H1 (cell line): ENCODE results near the gene BAAT. TPM values are rescaled to one million over a fixed set of nuclear protein-coding genes. Genes with fewer than 3 reads are reported as not detected.

Experiments used
- CTCF ChIA-PET: fragments of 300-600 bp; sonication (Branson Sonifier 250); formaldehyde crosslinking; loops from one replicate; lab custom pipeline; 2021; ENCODE audit not compliant: partially characterized antibody; lab: Charles Lee
- POLR2A ChIA-PET: fragments of 300-600 bp; sonication (Branson Sonifier 250); formaldehyde crosslinking; loops from one replicate; lab custom pipeline; 2021; ENCODE audit warnings: inconsistent platforms; ENCODE audit not compliant: partially characterized antibody; lab: Charles Lee
- DNase-seq, 2 experiments: peaks; one replicate each; pipeline versions ENCODE4 v3.0.0 to v3.0.0-alpha.2; 2010 to 2022; ENCODE audit warnings: low spot score in 2 of 2, low read depth in 1 of 2, mixed read lengths in 1 of 2
- FAIRE-seq: peaks from 2 replicates; lab custom pipeline; 2011; peaks lifted over from hg19 to GRCh38; lab: Jason Lieb, UNC
- H2AFZ ChIP-seq: 2 replicates; pipeline ENCODE4 v1.8.1; 2012; ENCODE audit warnings: low read length, inconsistent platforms
- H2AK5ac ChIP-seq: 2 replicates; pipeline ENCODE4 v1.6.1; 2013; ENCODE audit warnings: low read depth, low read length
- H2BK120ac ChIP-seq: replicated peaks from 2 replicates; pipeline ENCODE3; 2013; ENCODE audit warnings: low read depth, low read length, inconsistent platforms
- H2BK12ac ChIP-seq: 2 replicates; pipeline ENCODE4 v1.6.1; 2013; ENCODE audit warnings: low read depth, low read length
- H2BK15ac ChIP-seq: 2 replicates; pipeline ENCODE4 v1.6.1; 2013; ENCODE audit warnings: low read length
- H2BK20ac ChIP-seq: 2 replicates; pipeline ENCODE4 v1.6.1; 2013; ENCODE audit warnings: low read length
- H2BK5ac ChIP-seq: 2 replicates; pipeline ENCODE4 v1.6.1; 2013; ENCODE audit warnings: low read depth, low read length
- H3K14ac ChIP-seq: 2 replicates; pipeline ENCODE4 v1.6.1; 2013; ENCODE audit warnings: inconsistent platforms; ENCODE audit not compliant: insufficient read length
- H3K18ac ChIP-seq: 2 replicates; pipeline ENCODE4 v1.6.1; 2013; ENCODE audit warnings: low read length; ENCODE audit errors: extremely low read depth
- H3K23ac ChIP-seq: 2 replicates; pipeline ENCODE4 v1.6.1; 2013; ENCODE audit warnings: inconsistent platforms; ENCODE audit not compliant: insufficient read length
- H3K23me2 ChIP-seq: 2 replicates; pipeline ENCODE4 v1.6.1; 2013; ENCODE audit warnings: low read depth, low read length
- H3K27ac ChIP-seq: 2 replicates; pipeline ENCODE4 v1.6.1; 2011; ENCODE audit warnings: low read depth, low read length, inconsistent platforms
- H3K27me3 ChIP-seq, 4 experiments: replicated peaks in 1 of 4; 1 replicate in 1 of 4; 2 replicates in 3 of 4; pipeline versions ENCODE4 v1.6.1 to v1.8.1; 2011 to 2013; ENCODE audit warnings: low read length in 3 of 4, mild to moderate bottlenecking in 3 of 4, inconsistent platforms in 2 of 4, mixed read lengths in 2 of 4, moderate library complexity in 1 of 4; ENCODE audit not compliant: control insufficient read depth in 3 of 4, insufficient read depth in 3 of 4; ENCODE audit errors: extremely low read depth in 1 of 4
- H3K36me3 ChIP-seq, 4 experiments: 2 replicates each; pipeline versions ENCODE4 v1.6.1 to v1.8.1; 2011 to 2013; ENCODE audit warnings: mild to moderate bottlenecking in 4 of 4, low read length in 3 of 4, moderate library complexity in 2 of 4, control low read depth in 1 of 4, inconsistent platforms in 1 of 4; ENCODE audit not compliant: insufficient read depth in 4 of 4, control insufficient read depth in 2 of 4
- H3K4ac ChIP-seq: replicated peaks from 2 replicates; pipeline ENCODE3; 2013; ENCODE audit warnings: low read length, low read depth, mixed read lengths, inconsistent platforms; ENCODE audit not compliant: insufficient read length
- H3K4me1 ChIP-seq, 4 experiments: replicated peaks in 1 of 4; 1 replicate in 1 of 4; 2 replicates in 3 of 4; pipeline versions ENCODE4 v1.6.1 to v1.8.1; 2011 to 2013; ENCODE audit warnings: low read length in 3 of 4, inconsistent platforms in 2 of 4, mixed read lengths in 1 of 4; ENCODE audit not compliant: insufficient read depth in 4 of 4, control insufficient read depth in 3 of 4
- H3K4me2 ChIP-seq, 2 experiments: 2 replicates each; pipeline versions ENCODE4 v1.6.1 to v1.8.1; 2011 to 2013; ENCODE audit warnings: low read depth in 2 of 2, low read length in 2 of 2, control low read depth in 1 of 2, inconsistent platforms in 1 of 2, mild to moderate bottlenecking in 1 of 2; ENCODE audit not compliant: insufficient read depth in 1 of 2
- H3K4me3 ChIP-seq, 4 experiments: fragments of 200-600, 300-600 bp in 1 of 4; sonication (generic), shearing (Covaris generic), sonication (Bioruptor Twin) in 1 of 4; 2 replicates each; pipeline versions ENCODE4 v1.5.1 to v1.8.1; 2011 to 2016; ENCODE audit warnings: low read length in 4 of 4, low read depth in 3 of 4, control low read depth in 2 of 4, inconsistent platforms in 2 of 4, mild to moderate bottlenecking in 2 of 4, mixed read lengths in 1 of 4, moderate library complexity in 1 of 4; ENCODE audit not compliant: insufficient read depth in 2 of 4; ENCODE audit errors: extremely low read depth in 1 of 4
- H3K56ac ChIP-seq: replicated peaks from 2 replicates; pipeline ENCODE3; 2013; ENCODE audit warnings: low read depth, mild to moderate bottlenecking, mixed read lengths, low read length, inconsistent platforms; ENCODE audit not compliant: insufficient read length
- H3K79me1 ChIP-seq: 2 replicates; pipeline ENCODE4 v1.6.1; 2013; ENCODE audit warnings: low read depth, low read length, control low read depth
- H3K79me2 ChIP-seq, 2 experiments: 2 replicates each; pipeline versions ENCODE4 v1.6.1 to v1.8.1; 2012 to 2013; ENCODE audit warnings: low read length in 2 of 2, mild to moderate bottlenecking in 2 of 2, inconsistent platforms in 1 of 2; ENCODE audit not compliant: insufficient read depth in 2 of 2, control insufficient read depth in 1 of 2
- H3K9ac ChIP-seq, 4 experiments: replicated peaks in 1 of 4; 1 replicate in 1 of 4; 2 replicates in 3 of 4; pipeline versions ENCODE4 v1.6.1 to v1.8.1; 2011 to 2013; ENCODE audit warnings: low read depth in 3 of 4, low read length in 3 of 4, control low read depth in 2 of 4, mild to moderate bottlenecking in 2 of 4, moderate library complexity in 2 of 4, inconsistent platforms in 1 of 4; ENCODE audit errors: extremely low read depth in 1 of 4
- H3K9me3 ChIP-seq, 2 experiments: 2 replicates each; pipeline versions ENCODE4 v1.6.1 to v1.8.1; 2012 to 2013; ENCODE audit warnings: mild to moderate bottlenecking in 2 of 2, moderate library complexity in 2 of 2, control low read depth in 1 of 2, inconsistent platforms in 1 of 2, low read depth in 1 of 2, low read length in 1 of 2, mixed read lengths in 1 of 2; ENCODE audit not compliant: insufficient read depth in 2 of 2
- H4K20me1 ChIP-seq, 2 experiments: replicated peaks in 1 of 2; 2 replicates each; pipeline versions ENCODE3 to v1.8.1; 2011 to 2013; ENCODE audit warnings: inconsistent platforms in 2 of 2, low read length in 2 of 2, mild to moderate bottlenecking in 1 of 2; ENCODE audit not compliant: insufficient read depth in 2 of 2, control insufficient read depth in 1 of 2
- H4K5ac ChIP-seq: 2 replicates; pipeline ENCODE4 v1.6.1; 2013; ENCODE audit warnings: low read length, low read depth, mixed read lengths, inconsistent platforms; ENCODE audit not compliant: insufficient read length
- H4K8ac ChIP-seq: 2 replicates; pipeline ENCODE4 v1.8.0; 2013; ENCODE audit warnings: mild to moderate bottlenecking, moderate library complexity, low read length, inconsistent platforms; ENCODE audit not compliant: insufficient read depth; ENCODE audit errors: extremely low read depth
- H4K91ac ChIP-seq: replicated peaks from 2 replicates; pipeline ENCODE3; 2013; ENCODE audit warnings: low read length, mixed read lengths, inconsistent platforms; ENCODE audit not compliant: insufficient read length
- CBX5 ChIP-seq: fragments of 300-800, 300-1000 bp; sonication (generic); IDR thresholded peaks from 2 replicates; pipeline ENCODE4 v1.7.1; 2016; ENCODE audit warnings: antibody characterized with exemption, low read length, low read depth
- CREB1 ChIP-seq: IDR thresholded peaks from 2 replicates; pipeline ENCODE4 v1.6.1; 2012; ENCODE audit warnings: inconsistent platforms
- EZH2 ChIP-seq: fragments of 200-600 bp; sonication (generic); IDR thresholded peaks from 2 replicates; pipeline ENCODE4 v1.7.1; 2012; ENCODE audit warnings: low read depth, mild to moderate bottlenecking, moderate library complexity, low read length, inconsistent platforms; ENCODE audit not compliant: severe bottlenecking
- GABPA ChIP-seq: IDR thresholded peaks from 2 replicates; pipeline ENCODE4 v1.6.1; 2011; ENCODE audit warnings: mild to moderate bottlenecking, low read length, moderate library complexity, borderline replicate concordance; ENCODE audit not compliant: insufficient read depth
- HDAC6 ChIP-seq: IDR thresholded peaks from one replicate; pipeline ENCODE4 v1.7.1; 2012; ENCODE audit warnings: low read depth, mild to moderate bottlenecking, inconsistent platforms, low read length, moderate library complexity
- JUND ChIP-seq: IDR thresholded peaks from 2 replicates; pipeline ENCODE4 v1.6.1; 2011; ENCODE audit warnings: mild to moderate bottlenecking, improper control_type of control experiment, low read length
- RFX5 ChIP-seq: IDR thresholded peaks from 2 replicates; pipeline ENCODE4 v1.6.1; 2011; ENCODE audit warnings: low read depth, low read length, improper control_type of control experiment, borderline replicate concordance
- SAP30 ChIP-seq: fragments of 300-600 bp; sonication (generic); IDR thresholded peaks from 2 replicates; pipeline ENCODE4 v1.7.1; 2012; ENCODE audit warnings: low read length, moderate library complexity, mild to moderate bottlenecking, inconsistent platforms; ENCODE audit not compliant: insufficient read depth, insufficient replicate concordance
- SUZ12 ChIP-seq: fragments of 200-600 bp; sonication (generic); IDR thresholded peaks from 2 replicates; pipeline ENCODE4 v1.6.1; 2012; ENCODE audit warnings: mild to moderate bottlenecking, inconsistent platforms, low read length, moderate library complexity, mixed read lengths
- TAF1 ChIP-seq: IDR thresholded peaks from 2 replicates; pipeline ENCODE4 v1.6.1; 2011; ENCODE audit warnings: mild to moderate bottlenecking, low read depth, low read length
- TAF7 ChIP-seq: optimal IDR thresholded peaks from 2 replicates; pipeline ENCODE3; 2011; ENCODE audit warnings: low read depth, mild to moderate bottlenecking, inconsistent platforms, low read length, moderate library complexity, borderline replicate concordance
- TBP ChIP-seq: IDR thresholded peaks from 2 replicates; pipeline ENCODE4 v1.6.1; 2011; ENCODE audit warnings: low read depth, low read length, improper control_type of control experiment
- TCF12 ChIP-seq: IDR thresholded peaks from 2 replicates; pipeline ENCODE4 v1.6.1; 2011; ENCODE audit warnings: low read depth, mild to moderate bottlenecking, low read length
- USF2 ChIP-seq: IDR thresholded peaks from 2 replicates; pipeline ENCODE4 v1.6.1; 2011; ENCODE audit warnings: low read length, improper control_type of control experiment
- WGBS, 2 experiments: shearing (Covaris generic) in 1 of 2; methylation state at CpG; one replicate each; pipeline versions ENCODE4 v1.1.6 to v1.1.7; 2013 to 2015; ENCODE audit warnings: low lambda C conversion rate in 2 of 2, mixed read lengths in 2 of 2, inconsistent platforms in 1 of 2, low coverage in 1 of 2, missing lambda C conversion rate in 1 of 2; ENCODE audit not compliant: insufficient replicate concordance in 2 of 2, insufficient coverage in 1 of 2, insufficient read length in 1 of 2; ENCODE audit errors: extremely low coverage in 1 of 2, missing lambda C conversion rate in 1 of 2; 5-methylcytosine and 5-hydroxymethylcytosine counted together
- polyA plus RNA-seq, 7 experiments: library from polyadenylated mRNA; depleted of rRNA in 3 of 7; stranded (reverse) in 5 of 7; unstranded in 2 of 7; fragments of >200 nt in 5 of 7; fragments of 200-250 nt in 2 of 7; gene quantifications; 1 replicate in 5 of 7; 2 replicates in 1 of 7; 4 replicates in 1 of 7; pipeline versions ENCODE4 v1.2.1 to v1.2.3, GENCODE V29; 2011 to 2013; ENCODE audit warnings: missing spikeins in 2 of 7, mixed read lengths in 2 of 7
- total RNA-seq: library from RNA; stranded (reverse); fragmentation: NEBNext Ultra II Directional; extraction: Animal tissue kit (Norgen Biotek cat#: 25700); gene quantifications from 2 replicates; pipeline ENCODE4 v1.2.1, GENCODE V29; 2021

The BAAT gene
- total and polyA plus RNA-seq, 2 of the 8 experiments (the other 6 are each of a cell fraction or from before 2014, with no cell fraction given), result 0.09 to 0.17 TPM

GRCh38 chr9:101369286-101369685 lies 15.5 kb downstream of the BAAT start:
- ChIA-PET CTCF (interaction anchor here (1.0 to 2.5 kb wide), 3 partner anchors 19 to 232 kb away, joined by 3 to 21 read pairs (median 4); no protein-coding TSS in a partner anchor), POLR2A (interaction anchor here (1.4 kb wide), 1 partner anchor 13 kb away, joined by 4 read pairs; no protein-coding TSS in a partner anchor)
- Histone ChIP-seq H3K27me3 (no peaks in the 10 kb centered on the region), H3K56ac (no peak overlapping the region), H3K4me2 (no peak overlapping the region), H3K79me2 (no peaks in the 10 kb centered on the region), H3K23me2 (no peaks in the 10 kb centered on the region), H2BK5ac (no peak overlapping the region), H2BK12ac (no peak overlapping the region), H3K23ac (no peak overlapping the region), H3K18ac (no peak overlapping the region), H3K4ac (no peak overlapping the region), H3K9me3 (no peaks in the 10 kb centered on the region), H2AK5ac (no peak overlapping the region), H4K91ac (no peak overlapping the region), H3K14ac (no peak overlapping the region), H4K8ac (no peak overlapping the region), H2BK15ac (no peak overlapping the region), H3K36me3 (no peaks in the 10 kb centered on the region), H2BK120ac (no peak overlapping the region), H3K4me1 (no peaks in the 10 kb centered on the region; a peak in 1 of 7 replicates), H4K5ac (no peak overlapping the region), H3K79me1 (no peaks in the 10 kb centered on the region), H2AFZ (no peak overlapping the region), H2BK20ac (no peak overlapping the region), H3K27ac (no peak overlapping the region), H3K4me3 (no peak overlapping the region), H4K20me1 (no peaks in the 10 kb centered on the region), H3K9ac (no peak overlapping the region)
- DNase-seq (no peak), FAIRE-seq (no peak)
- WGBS, 2 experiments, result 95% methylated on average over 2 of the region's 2 CpGs; no CpG with 5 or more reads in 1 of the 2 experiments
- TF ChIP-seq RFX5 (no peak), SAP30 (no peak), HDAC6 (no peak), CBX5 (no peak), USF2 (no peak), TAF1 (no peak), GABPA (no peak), TBP (no peak), JUND (no peak), SUZ12 (no peak), TAF7 (no peak), CREB1 (no peak), EZH2 (no peak), TCF12 (no peak)
